ENCODE measurements around the gene ACADS.
A peak's percentile ranks its signal among the peaks of the same experiment; 100 is the strongest.

Gene ACADS, protein sequence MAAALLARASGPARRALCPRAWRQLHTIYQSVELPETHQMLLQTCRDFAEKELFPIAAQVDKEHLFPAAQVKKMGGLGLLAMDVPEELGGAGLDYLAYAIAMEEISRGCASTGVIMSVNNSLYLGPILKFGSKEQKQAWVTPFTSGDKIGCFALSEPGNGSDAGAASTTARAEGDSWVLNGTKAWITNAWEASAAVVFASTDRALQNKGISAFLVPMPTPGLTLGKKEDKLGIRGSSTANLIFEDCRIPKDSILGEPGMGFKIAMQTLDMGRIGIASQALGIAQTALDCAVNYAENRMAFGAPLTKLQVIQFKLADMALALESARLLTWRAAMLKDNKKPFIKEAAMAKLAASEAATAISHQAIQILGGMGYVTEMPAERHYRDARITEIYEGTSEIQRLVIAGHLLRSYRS

DNA sequence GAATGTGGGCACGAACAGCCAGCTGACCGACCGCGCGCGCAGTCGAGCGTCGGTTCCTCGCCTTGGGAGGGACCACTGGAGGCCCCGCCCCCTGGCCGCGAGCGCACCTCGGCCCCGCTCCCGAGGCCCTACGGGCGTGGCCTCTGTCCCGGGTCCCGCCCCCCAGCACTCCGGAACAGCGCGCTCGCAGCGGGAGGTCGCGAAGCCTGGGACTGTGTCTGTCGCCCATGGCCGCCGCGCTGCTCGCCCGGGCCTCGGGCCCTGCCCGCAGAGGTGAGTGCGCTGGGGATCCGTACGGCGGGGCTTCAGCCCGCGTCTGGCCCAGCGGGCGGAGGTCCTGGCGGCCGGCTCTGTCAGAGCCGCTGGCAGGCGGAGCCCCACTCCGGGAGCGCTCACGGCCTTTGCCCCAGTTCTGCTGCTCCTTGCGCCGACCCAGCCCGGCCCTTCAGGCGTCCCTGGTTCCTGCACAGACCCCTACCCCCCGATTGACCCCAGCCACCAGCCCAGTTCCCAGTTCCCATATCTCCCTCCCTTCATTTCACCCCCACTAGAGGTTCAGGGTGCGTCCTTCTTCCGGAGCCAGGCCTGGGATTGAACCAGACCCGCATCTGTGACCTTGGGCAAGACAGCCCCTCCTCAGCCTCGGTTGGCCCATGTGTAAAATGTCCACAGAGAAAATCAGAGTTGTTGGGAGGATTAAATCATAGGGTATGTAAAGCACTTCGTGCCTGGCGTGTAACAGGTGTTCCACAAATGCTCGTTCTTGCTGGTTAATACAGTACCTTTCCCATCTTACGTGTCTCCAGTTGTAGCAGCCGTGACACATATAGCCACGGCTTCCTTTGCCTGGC lies at the start of gene ACADS:
TSS of gene ACADS (plus strand) at position 168 of the 851 bp plus-strand sequence. CDS start at position 228, 60 bp downstream.
- DNase-seq: peak; percentile 93 to 97 (median 95)

DNA sequence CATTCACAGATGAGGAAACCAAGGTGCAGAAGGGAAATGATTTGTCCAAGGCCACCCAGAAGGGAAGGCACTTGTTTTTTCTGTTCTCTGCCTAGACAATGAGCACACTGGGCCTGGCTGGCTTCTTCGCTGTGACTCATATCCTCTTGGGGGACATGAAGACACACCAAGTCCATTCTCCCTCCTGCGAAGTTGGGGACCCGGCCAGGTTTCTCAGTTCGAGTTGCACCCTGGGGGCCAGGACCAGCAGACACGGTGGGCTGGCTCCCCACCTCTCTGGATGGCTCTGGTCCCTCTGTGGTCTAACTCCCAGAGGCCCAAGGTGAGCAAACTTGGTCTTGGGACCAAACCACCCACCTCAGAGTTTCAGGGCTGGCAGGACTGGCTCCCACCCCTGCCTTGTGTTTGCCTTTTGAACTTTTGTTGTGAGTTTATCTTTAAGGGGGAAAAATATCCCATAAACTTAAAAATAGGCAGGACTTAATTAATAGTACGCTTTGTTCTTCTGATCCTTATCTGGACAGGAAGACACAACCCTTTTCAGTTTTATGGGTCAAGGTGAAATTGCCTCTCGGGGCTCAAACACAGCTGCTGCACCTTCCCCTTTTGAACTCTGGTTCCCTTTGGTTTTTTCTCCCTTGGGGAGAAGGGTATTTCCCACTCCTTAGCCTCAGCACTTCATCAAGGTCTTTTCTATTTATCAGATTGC lies 47.7 kb upstream of the ACADS start:
- DNase-seq: peak in 1 of 3 experiments; percentile 30

DNA sequence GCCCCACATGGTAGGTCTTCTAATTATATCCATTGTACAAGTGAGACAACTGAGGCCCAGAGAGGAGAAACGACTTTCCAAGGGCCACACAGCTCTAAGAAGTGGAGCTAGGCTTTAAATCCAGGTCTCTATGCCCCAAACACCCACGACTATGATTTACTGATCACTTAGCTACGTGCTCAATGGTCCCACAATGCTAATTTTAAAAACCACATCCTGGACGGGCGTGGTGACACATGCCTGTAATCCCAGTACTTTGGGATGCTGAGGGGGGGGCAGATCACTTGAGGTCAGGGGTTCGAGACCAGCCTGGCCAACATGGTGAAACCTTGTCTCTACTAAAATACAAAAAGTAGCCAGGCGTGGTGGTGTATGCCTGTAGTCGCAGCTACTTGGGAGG lies 47.1 kb upstream of the ACADS start:
- DNase-seq: no peak

DNA sequence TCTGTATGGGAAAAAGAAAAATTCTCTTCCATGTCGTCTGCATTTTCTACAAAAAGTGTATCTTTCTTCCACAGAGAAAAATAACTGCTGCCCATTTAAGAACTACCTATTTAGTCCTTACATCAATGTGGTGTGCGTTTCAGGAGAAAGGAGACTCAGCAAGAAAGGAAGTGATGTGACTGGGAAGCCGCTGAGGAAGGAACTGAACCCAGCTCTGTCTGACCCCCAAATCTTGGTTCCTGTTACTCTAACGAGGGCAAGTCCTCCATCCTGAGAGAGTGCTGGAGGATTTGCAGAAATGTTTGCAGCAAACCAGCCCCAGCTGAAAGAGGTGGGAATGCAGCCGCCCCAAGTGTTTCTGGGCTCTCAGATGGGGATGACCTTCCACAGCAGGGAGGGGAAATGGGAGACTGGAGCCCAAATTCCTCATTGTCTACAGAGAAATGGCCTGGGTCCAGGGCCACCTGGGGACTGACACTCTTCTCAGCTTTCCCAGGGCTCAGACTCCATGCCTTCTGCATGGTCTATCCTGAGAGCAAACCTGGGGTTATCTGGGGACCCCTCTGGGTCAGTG lies 45.4 kb upstream of the ACADS start:
- no peak for DNase-seq

DNA sequence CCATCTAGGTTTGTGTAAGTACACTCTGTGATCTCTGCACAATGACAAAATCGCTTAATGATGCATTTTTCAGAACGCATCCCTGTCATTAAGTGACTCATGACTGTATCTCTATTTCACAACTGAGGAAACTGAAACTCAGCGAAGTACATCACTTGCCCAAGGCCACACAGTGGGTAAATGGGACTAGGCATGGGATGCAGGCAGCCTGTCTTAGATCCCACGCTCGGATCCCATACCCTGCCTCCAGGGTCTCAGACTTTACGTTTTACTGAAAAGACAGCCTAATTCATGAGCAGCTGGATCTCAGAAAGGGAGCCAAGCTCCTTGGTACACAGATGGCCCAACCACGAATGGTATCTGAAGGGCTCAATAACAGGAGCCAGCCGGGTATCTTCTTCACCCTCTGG lies 41.1 kb upstream of the ACADS start:
- DNase-seq: no peak

DNA sequence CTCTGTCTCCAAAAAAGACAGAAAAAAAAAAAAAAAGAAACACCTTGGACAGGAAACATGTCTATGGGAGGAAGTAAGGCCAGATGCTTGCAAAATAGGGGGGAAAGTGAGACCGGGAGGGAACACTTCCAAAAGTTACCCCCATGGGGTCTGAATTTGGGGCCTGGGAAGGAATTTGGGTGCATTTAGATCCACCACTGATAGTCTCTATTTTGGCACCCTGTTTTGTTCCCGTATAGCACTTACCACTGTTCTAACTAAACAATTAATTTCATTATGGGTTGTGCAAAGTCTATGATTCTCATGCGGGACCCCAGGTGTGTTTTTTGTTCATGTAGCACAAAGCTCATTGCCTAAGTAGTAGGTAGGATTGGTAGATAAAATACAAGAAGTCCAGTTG lies 40.1 kb upstream of the ACADS start:
- DNase-seq: no peak

DNA sequence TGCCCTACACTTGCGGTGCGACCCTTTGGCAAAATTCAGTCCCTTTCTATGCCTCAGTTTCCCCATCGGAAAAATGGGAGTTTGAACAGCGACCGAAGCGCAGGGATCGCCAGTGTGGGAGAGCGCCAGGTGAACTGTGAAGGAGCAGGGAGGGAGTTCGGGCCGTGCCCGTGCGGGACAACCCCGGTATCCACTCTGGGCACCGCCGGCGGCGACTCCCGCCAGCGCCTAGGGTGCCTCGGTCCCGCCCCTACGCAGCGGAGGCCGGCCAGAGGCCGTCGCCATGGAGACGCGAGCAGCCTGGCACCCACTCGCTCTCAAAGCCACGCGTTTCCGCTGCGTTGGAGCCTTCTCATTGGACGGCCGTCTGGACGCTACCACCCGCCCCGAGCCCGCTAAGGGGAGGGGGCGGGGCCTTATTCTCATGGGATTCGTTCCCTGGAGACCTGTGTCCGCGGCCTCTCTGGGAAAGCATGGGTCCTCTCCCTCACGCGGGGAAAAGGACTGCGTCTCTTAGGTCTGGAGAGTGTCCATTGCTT lies 39.4 kb upstream of the ACADS start:
- peak; percentile 99 to 100 (median 99) for DNase-seq

DNA sequence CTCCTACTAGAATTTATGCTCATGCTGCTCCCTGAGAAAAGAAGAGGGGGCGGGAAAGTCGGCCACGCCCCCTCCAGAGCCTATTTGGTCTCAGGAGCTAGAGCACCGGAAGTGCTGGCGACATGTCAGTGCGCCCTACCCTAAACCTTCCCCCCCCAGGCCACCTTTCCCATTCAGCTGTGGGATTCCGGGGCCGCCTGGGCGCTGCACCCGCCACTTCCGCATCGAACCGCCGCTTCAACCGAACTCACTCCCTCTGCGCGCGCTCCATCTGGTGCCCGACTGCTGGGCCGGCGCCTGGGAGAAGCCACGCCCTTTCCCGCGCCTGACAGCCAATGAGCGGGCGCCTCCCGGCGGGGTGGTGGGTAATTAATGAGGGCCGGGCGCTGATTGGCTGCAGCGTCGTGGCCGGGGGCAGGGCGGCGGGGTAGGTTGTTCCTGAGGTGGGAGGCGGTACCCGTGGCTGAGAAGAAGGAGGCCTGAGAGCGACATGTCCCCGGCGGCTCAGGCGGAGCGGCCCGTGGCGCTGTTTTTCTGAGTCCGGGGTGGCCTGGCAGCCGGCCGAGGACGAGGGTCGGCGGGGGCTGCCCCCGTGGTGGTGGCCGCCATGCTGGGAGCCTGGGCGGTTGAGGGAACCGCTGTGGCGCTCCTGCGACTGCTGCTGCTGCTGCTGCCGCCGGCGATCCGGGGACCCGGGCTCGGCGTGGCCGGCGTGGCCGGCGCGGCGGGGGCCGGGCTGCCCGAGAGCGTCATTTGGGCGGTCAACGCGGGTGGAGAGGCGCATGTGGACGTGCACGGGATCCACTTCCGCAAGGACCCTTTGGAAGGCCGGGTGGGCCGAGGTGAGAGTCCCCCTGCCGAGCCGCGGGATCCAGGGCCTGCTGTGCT lies 38.7 kb upstream of the ACADS start, which contains the start of gene MLEC:
TSS of gene MLEC (plus strand) at position 460 of the 888 bp plus-strand sequence. CDS start at position 608, 148 bp downstream.
- DNase-seq: peak; percentile 99 to 100 (median 99)

DNA sequence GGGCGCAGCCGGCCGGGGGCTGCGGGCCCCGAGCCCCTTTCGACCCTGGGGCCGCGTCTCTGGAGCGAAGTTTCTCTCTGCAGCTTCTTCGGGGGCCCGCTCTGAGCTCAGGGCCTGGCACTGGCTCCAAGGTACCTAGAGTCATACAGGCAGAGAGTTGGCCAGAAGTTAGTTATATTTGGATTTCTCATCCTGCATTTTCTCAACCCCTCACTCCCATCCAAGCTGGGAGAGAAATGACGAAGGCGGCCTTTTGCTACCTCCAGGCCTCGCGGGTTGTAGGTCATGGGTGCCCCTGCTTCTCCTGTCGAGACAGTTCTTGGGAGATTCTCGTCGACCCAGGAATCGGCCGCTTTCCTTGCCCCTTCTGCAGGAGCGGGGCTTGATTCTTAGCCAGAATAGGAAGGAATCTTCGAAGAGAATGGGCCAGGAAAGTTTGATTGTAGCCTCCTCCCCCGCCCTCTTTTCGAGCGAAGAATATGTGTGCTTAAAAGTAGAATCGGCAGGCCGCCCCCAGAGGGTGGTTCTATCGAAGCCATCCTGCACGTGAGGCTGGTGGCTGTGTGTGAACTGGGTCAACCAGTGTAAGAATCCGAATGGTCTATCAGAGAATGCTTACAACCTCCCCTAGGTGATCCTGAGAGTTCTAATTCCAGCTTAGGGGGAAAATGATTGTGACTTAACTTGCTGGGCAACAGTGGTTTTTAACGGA lies 37.9 kb upstream of the ACADS start:
- peak in 2 of 3 experiments; percentile 54 to 57 for DNase-seq

DNA sequence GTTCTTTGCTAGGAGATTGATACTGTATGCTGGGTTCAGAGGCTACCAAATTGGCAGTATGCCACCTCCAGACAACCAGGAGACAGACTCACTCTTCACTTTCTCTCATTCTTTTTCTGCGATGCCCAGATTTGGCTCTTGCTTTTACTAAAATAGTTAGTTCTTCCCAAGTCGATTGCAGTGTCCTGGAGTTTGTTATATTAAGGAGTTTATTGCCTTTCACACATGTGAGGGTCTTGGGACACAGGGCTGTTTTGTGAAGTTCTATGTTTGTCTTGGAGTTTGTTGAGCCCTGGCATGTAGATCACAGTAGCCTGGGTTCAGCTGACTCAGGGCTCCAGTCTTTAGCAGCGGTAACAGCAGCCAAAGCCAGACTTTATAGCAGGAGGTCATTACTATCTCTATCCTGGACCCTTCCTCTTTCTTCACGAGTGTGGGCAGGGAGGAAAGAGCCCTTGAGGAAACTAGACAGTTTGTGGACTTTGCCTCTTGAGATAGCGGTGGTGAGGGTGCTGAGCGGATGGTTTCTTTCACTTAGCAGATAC lies 37.0 kb upstream of the ACADS start:
- DNase-seq: peak in 1 of 3 experiments; percentile 36

DNA sequence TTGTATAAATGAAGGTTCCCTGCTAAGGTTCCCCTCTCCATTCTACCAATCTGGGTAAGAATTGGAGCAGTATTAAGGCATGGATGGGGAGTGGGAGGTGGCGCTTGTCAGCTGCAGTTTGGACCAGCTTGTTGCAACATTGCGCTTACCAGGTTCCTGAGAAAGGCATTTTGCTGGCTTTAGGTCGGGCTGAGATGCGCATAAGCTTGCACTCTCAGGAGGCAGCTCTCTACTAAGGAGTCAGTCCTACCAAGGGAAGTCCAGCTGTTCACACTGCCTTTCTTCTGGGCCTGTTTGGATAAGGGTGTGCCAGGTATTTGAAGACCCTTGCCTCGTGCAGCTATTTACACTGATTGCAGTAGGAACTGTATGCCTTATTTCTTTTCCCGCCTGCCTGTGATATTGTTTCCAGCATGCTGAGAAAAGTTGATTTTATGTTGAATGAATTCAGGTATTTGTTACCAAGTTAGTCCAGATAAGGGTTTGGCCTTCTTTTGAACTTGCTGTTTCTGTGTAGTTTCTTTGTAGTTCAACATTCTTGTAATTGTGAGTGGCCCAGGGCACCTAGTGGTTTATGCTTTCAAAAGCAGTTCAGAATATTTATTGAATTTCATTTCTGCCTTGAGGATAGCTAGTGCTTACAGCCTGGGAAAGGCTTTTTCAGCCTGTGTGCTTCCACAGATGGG lies 36.1 kb upstream of the ACADS start:
- DNase-seq: no peak

DNA sequence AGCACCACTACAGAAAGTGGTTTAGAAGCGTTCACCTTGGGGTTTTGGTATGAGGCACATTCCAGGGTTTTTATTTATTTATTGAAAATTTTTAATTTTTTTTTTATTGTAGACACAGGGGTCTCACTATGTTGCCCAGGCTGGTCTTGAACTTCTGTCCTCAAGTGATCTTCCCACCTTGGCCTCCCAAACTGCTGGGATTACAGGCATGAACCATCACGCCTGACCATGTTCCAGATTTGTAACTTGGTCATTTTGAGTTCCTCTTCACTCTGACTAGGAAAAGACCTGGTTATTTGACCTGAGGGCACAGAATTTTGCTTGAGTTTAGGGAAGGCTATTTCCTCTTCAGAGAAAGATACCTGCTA lies 35.6 kb upstream of the ACADS start:
- no peak for DNase-seq

DNA sequence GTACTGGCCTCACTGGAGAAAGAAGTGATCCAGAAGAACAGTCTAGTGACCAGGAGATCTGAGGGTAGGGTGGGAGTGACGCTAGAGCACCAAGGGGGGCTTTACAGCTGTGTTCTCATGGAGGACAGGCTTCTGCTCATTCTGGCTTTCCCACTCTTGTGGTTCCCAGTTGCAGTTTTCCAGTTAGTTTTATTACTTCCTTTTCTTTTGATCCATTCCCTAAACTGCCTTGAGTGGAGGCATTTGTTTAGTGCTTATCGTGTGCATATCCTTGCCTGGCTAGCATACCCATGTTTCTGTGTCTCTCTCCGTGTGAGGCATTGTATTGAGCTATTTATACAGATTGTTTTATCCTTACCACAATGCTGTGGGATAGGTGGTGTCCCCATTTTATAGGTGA lies 34.6 kb upstream of the ACADS start:
- no peak for DNase-seq

DNA sequence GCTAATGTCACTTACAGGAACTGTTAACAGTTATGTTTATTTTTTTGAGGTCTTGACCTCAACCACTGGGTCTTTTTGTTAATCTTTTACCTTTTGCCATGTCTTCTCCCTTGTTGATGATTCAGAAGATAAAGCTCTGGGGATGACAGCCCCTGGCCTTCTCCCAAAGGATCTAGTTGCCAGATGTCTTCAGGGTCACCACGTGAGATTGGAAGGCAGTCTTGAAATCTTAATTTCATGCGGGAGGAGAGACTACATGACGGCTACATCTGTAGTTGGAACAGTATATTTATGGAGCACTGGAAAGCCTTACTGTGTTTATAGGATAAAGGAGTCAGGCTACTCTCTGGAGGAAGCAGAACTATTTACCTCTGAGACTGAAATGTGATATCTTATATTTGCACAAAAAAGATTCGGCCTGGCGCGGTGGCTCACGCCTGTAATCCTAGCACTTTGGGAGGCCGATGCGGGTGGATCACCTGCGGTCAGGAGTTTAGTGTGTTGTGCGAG lies 33.0 kb upstream of the ACADS start:
- DNase-seq: no peak

DNA sequence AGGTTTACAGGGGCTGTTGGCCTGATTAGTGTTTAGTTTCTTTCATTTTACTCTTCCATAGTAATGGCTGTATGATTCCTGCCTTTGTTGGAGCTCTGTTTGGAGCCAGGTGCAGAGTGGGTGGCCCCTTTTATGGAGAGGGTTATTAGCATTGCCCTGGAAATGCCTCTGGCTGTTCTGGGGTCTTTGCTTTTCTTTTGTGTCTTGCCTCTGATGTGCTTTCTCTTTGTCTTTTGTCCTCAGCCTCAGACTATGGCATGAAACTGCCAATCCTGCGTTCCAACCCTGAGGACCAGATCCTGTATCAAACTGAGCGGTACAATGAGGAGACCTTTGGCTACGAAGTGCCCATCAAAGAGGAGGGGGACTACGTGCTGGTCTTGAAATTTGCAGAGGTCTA lies 31.8 kb upstream of the ACADS start:
- DNase-seq: peak in 1 of 3 experiments; percentile 31

DNA sequence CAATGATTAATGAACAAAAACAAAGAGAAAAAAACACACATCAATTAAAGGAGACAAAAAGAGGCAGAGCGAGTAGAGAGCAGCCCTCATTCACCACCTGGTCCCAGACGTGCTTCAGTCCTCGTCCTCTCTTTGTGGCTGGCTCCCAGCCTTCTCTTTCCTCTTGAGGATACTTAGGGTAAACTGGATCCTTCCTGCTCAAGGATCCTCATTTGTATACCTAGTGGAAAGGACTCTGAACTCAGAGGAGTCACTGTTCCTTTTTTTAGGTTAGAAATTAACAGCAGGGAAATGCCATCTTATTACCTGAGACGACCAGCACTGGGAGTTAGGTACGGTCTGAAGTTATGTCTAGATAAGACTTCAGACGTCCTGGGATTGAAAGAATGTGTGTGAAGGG lies 29.0 kb upstream of the ACADS start:
- no peak for DNase-seq

DNA sequence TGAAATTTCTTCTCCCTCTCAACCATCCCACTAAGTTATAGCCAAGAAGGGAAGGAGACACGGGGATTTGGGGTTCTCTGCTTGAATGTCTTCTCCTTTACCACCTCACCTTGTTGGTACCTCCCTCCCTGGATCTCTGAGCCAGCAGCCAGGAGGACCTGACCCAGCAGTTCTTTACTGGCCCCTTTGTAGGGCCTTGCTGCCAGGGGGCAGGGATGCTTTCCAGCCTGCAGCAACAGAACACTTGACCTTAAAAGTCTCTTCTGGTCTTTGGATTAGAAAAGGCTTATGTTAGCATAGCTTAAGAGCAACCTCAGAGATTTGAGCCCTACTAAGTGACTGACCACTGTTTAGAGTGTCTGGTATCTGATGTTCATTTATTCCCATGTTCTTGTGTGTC lies 28.3 kb upstream of the ACADS start:
- DNase-seq: no peak

DNA sequence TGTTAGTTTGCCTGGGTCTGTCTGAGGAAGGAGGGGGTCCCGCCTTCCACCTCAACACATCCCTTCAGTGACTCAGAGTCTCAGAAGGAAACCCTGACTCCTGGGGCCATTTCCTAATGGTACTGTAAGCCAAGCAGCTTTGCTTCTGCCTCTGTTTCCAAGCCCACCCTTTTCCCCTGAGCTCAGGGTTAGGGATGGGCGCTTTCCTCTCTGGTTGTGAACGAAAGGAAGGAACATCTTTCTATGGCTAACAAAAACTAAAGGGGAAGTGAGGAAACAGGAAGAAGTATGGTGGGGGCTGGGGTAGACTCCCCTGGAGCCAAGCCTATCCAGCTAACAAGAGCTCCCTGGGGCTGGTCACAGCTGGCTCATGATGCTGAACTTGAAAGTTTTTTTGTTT lies 27.0 kb upstream of the ACADS start:
- DNase-seq: no peak

DNA sequence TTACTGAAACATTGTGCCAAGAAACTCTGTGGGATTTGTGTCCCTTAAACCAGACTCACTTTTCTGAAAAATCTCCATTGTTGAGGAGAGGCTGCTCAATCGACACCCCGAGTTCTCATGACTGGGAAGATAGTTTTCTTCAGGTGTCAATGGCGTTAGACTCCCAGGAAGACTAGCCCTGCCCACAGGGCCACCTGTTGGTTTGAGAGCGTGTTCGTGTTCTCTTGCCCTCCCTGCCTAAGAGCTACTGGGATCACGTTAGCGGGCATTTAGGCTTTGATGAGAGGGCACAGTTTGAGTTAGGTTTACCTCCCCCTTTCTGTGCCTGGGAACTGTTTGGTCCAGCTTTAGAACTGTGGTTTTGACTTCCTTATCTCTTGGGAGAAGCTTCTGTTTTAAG lies 26.1 kb upstream of the ACADS start:
- no peak for DNase-seq

DNA sequence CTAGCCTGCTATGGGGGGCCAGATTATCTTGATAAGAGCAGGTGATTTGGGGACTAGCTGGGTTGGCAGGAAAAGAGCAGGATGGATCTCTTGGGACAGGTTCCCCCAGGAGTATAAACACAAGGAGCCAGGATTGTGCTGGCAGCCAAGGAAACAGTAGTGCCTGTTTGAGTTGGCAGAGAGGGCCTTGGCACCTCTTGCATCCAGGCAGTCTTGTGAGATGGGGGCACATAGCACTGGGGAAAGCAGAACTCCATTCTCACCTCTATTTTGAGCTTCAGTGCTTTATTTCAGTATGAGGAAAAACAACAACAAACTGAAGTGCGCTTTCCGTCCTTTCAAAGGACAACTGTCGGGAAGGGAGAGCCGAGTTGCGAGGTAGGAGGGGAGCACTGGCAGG lies 24.7 kb upstream of the ACADS start:
- DNase-seq: no peak
